LNCAP (cell line): ENCODE results near the gene TMEM87B.

ENCODE experiments used
- TF ChIP-seq, protein P1 (sequence below): fragments of 450-650 bp; IDR thresholded peaks from 2 replicates; pipeline ENCODE4 v1.5.1; 2017; ENCODE audit warnings: mild to moderate bottlenecking

TMEM87B gene

DNA sequence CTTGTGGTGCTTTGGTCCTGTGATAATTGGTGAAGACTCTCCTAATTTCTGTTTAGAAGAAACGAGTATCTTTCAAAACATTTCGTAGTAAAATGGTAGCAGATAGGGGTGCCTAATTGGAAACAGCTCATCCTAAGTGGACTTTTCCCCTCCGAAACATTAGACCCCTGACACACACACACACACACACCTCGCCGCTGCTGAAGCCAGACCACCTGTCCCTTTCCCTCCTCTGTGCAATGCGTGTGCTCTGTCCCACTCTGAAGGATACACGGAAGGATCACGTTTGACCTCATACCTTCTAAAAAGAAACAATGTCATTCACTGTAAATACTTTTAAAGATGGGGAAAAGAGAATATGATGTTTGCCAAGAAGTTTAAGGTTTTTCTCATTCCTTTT, 36.2 kb upstream of the TMEM87B start:
- TF ChIP-seq, protein P1, sequence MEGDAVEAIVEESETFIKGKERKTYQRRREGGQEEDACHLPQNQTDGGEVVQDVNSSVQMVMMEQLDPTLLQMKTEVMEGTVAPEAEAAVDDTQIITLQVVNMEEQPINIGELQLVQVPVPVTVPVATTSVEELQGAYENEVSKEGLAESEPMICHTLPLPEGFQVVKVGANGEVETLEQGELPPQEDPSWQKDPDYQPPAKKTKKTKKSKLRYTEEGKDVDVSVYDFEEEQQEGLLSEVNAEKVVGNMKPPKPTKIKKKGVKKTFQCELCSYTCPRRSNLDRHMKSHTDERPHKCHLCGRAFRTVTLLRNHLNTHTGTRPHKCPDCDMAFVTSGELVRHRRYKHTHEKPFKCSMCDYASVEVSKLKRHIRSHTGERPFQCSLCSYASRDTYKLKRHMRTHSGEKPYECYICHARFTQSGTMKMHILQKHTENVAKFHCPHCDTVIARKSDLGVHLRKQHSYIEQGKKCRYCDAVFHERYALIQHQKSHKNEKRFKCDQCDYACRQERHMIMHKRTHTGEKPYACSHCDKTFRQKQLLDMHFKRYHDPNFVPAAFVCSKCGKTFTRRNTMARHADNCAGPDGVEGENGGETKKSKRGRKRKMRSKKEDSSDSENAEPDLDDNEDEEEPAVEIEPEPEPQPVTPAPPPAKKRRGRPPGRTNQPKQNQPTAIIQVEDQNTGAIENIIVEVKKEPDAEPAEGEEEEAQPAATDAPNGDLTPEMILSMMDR = no peak

- TF ChIP-seq, protein P1 = no peak
Measured at GRCh38 chr2:112019569-112019982, 35.5 kb upstream of the TMEM87B start.

DNA sequence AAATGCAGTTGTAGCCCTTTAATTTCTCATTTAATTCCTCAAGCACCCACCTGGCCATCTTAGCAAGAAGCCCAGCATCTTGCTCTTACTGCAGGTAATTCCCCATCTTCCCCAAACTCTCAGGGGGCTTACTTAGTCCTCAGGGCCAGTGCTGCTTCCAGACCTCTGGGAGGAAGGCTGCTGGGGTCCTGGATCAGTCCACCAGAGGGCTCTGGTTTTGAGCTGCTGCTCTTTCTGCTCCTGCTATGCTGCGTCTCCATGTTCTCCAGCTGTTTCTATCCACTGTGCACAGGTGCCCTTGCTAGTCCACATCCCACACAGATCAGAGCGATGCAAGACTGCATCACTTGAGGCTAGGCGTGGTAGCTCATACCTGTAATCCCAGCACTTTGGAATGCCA, 34.5 kb upstream of the TMEM87B start:
- TF ChIP-seq, protein P1 = no peak

- TF ChIP-seq, protein P1 = no peak
Measured at GRCh38 chr2:112021290-112021689, 33.8 kb upstream of the TMEM87B start.

- TF ChIP-seq, protein P1 = no peak
Measured at GRCh38 chr2:112021781-112022231, 33.3 kb upstream of the TMEM87B start.

DNA sequence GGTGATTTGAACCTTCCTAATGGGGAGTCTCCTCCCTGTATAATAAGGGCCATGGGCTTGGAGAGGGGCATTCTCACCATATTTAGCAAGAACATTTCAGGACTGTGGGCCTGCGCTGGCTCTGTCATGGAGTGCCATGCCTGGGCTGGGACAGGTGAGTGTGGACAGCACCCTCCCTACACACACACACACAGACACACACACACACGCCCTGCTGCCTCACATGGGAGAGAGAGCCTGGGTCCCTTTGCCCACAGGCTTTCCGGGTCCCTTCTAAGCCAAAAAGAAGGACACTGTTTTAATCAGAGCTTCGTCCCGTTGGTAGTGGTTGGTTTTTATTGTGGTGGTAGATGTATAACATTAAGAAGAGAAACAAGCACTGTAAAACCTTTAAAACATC, 31.4 kb upstream of the TMEM87B start:
- TF ChIP-seq, protein P1 = no peak

DNA sequence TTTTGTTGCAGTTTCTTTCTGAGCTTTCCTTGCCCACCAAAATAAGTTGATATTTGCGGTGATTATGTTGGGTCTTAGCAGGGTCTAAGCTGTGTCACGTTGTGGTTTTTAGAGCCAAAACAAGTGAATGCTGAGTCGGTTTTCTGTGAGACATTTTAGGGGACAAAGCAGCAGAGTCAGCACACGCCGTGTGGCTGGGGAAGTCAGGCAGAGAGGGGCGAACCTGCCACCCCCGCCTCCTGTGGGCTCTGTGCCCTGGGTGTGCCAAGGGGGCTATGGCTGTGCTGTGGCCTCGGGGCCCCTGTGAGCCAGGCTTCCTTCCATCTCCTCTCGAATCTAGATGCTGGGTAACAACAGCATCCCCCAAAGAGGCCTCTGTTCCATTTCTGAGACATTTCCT, 30.8 kb upstream of the TMEM87B start:
- TF ChIP-seq, protein P1 = no peak

DNA sequence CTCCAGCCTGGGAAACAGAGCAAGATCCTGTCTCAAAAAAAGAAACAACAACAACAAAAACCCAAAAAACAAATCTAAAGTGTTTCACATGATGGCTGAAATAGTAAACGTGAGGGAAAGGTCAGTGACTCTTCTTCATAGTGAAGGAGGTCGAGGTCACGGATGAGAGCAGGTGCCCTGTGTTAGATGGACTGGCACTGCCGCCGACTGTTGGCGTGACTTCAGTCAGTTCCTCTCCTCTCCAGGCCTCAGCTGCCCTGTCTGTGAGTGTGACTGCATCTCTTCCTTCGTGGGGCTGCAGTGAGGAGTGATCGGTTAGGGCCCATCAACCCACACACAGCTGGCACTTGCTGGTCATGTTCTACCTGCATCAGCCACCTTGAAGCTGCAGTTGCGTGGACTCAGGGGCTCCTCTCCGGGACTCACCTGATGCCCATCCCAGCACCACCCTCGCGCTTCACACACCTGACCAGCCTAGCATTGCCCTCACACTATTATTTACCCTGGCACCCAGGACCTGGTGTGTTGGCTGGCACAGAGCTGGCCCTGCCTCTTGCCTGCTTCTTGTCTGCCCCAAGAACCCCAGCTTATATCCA, 30.1 kb upstream of the TMEM87B start:
- TF ChIP-seq, protein P1 = no peak
